ENCODE data around the gene TRIM52.

GRCh38 chr5:181215997-181216989, 44.6 kb downstream of the TRIM52 start:
- TF ChIP-seq EZH2phosphoT487 (IDR thresholded peaks at IDR 0.05; ENCODE audit: borderline replicate concordance, low read length) = no peak
- TF ChIP-seq, protein P1, sequence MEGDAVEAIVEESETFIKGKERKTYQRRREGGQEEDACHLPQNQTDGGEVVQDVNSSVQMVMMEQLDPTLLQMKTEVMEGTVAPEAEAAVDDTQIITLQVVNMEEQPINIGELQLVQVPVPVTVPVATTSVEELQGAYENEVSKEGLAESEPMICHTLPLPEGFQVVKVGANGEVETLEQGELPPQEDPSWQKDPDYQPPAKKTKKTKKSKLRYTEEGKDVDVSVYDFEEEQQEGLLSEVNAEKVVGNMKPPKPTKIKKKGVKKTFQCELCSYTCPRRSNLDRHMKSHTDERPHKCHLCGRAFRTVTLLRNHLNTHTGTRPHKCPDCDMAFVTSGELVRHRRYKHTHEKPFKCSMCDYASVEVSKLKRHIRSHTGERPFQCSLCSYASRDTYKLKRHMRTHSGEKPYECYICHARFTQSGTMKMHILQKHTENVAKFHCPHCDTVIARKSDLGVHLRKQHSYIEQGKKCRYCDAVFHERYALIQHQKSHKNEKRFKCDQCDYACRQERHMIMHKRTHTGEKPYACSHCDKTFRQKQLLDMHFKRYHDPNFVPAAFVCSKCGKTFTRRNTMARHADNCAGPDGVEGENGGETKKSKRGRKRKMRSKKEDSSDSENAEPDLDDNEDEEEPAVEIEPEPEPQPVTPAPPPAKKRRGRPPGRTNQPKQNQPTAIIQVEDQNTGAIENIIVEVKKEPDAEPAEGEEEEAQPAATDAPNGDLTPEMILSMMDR (IDR thresholded peaks at IDR 0.05; ENCODE audit: low read depth, low read length, poor library complexity, severe bottlenecking) = no peak
